Brain pericyte (primary cell): ENCODE results near the gene PDPR.
"Not testable (repeated sequence)": the region's sequence is repeated elsewhere in the genome, so short reads cannot be mapped to it uniquely, and the experiment has no call there.

ENCODE experiments used
- DNase-seq: peaks from one replicate; pipeline ENCODE4 v3.0.0-alpha.2; 2012; ENCODE audit warnings: low read depth, low spot score

Gene PDPR

GRCh38 chr16:70128844-70129243 is 14.7 kb downstream of the PDPR start:
- DNase-seq = not testable (repeated sequence)

- DNase-seq = not testable (repeated sequence)
Measured at GRCh38 chr16:70135796-70136195, 21.7 kb downstream of the PDPR start.

GRCh38 chr16:70136595-70136994 is 22.5 kb downstream of the PDPR start:
- not testable (repeated sequence) for DNase-seq

GRCh38 chr16:70142739-70143138 is 28.6 kb downstream of the PDPR start:
- DNase-seq = not testable (repeated sequence)

- DNase-seq = not testable (repeated sequence)
Measured at GRCh38 chr16:70143231-70143895, 29.2 kb downstream of the PDPR start.

- DNase-seq = not testable (repeated sequence)
Measured at GRCh38 chr16:70147853-70148252, 33.7 kb downstream of the PDPR start.

- not testable (repeated sequence) for DNase-seq
Measured at GRCh38 chr16:70148453-70148852, 34.3 kb downstream of the PDPR start.

- not testable (repeated sequence) for DNase-seq
Measured at GRCh38 chr16:70149296-70149695, 35.2 kb downstream of the PDPR start.

GRCh38 chr16:70151391-70151790 is 37.3 kb downstream of the PDPR start:
- DNase-seq = no peak

- no peak for DNase-seq
Measured at GRCh38 chr16:70151941-70152509, 37.9 kb downstream of the PDPR start.

GRCh38 chr16:70152578-70153302 is 38.6 kb downstream of the PDPR start:
- no peak for DNase-seq

- DNase-seq = not testable (repeated sequence)
Measured at GRCh38 chr16:70154736-70155135, 40.6 kb downstream of the PDPR start.

- no peak for DNase-seq
Measured at GRCh38 chr16:70156207-70156978, 42.3 kb downstream of the PDPR start.

GRCh38 chr16:70157105-70157476 is 43.0 kb downstream of the PDPR start:
- DNase-seq = no peak

- no peak for DNase-seq
Measured at GRCh38 chr16:70157477-70158260, 43.5 kb downstream of the PDPR start.

- DNase-seq = no peak
Measured at GRCh38 chr16:70158261-70158939, 44.3 kb downstream of the PDPR start.

- no peak for DNase-seq
Measured at GRCh38 chr16:70159355-70160348, 45.5 kb downstream of the PDPR start.

- no peak for DNase-seq
Measured at GRCh38 chr16:70160388-70160787, 46.3 kb downstream of the PDPR start.

- DNase-seq = no peak
Measured at GRCh38 chr16:70160821-70161220, 46.7 kb downstream of the PDPR start.
